Ascending aorta (tissue), 2 donors: Measurements from ENCODE around the gene ZFPL1. TPM values are rescaled to one million over a fixed set of nuclear protein-coding genes. Genes with fewer than 3 reads are reported as not detected.
A peak's percentile ranks its signal among the peaks of the same experiment; 100 is the strongest.

Experiments used
- DNase-seq, 2 donors: peaks; one replicate each; pipeline ENCODE4 v3.0.0-alpha.2; 2019; ENCODE audit warnings: low spot score in 2 of 2
- H3K27ac ChIP-seq, 2 donors: fragments of 200-600 bp; sonication (generic); one replicate each; pipeline ENCODE4 v1.5.1; 2016 to 2017; ENCODE audit warnings: mild to moderate bottlenecking in 1 of 2
- H3K27me3 ChIP-seq: fragments of 200-600 bp; sonication (generic); one replicate; pipeline ENCODE4 v1.5.1; 2017
- H3K36me3 ChIP-seq, 2 donors: fragments of 200-600 bp; sonication (generic); one replicate each; pipeline ENCODE4 v1.5.1; 2016
- H3K4me1 ChIP-seq, 2 donors: fragments of 200-600 bp; sonication (generic); one replicate each; pipeline ENCODE4 v1.5.1; 2016 to 2017; ENCODE audit warnings: mild to moderate bottlenecking in 1 of 2
- H3K4me3 ChIP-seq, 2 donors: fragments of 200-600 bp; sonication (generic); one replicate each; pipeline ENCODE4 v1.5.1; 2016 to 2017; ENCODE audit warnings: mild to moderate bottlenecking in 1 of 2
- H3K9me3 ChIP-seq, 2 donors: fragments of 200-600 bp; sonication (generic); one replicate each; pipeline ENCODE4 v1.5.1; 2016
- intact Hi-C: fragments of 100-400 bp; cut with DNase I; formaldehyde crosslinking; loops from one replicate; pipeline ENCODE4 v1.15.1; 2023
- total RNA-seq: library from RNA; depleted of rRNA; stranded (reverse); fragments of >200 nt; gene quantifications from one replicate; pipeline ENCODE4 v1.1.0, GENCODE V29; 2016
- TF ChIP-seq, protein P1 (sequence below), 3 experiments: fragments of 200-600 bp in 2 of 3; fragments of 450-650 bp in 1 of 3; sonication (generic) in 2 of 3; IDR thresholded peaks; one replicate each; pipeline ENCODE4 v1.5.1; 2016 to 2019; ENCODE audit warnings: antibody characterized with exemption in 3 of 3, mild to moderate bottlenecking in 1 of 3, moderate library complexity in 1 of 3

Gene ZFPL1
- total RNA-seq, 1 donor from 2014 or later = 93.6 TPM

GRCh38 chr11:65040847-65041622 is 43.0 kb upstream of the ZFPL1 start, which contains the start of gene SAC3D1:
Gene SAC3D1, plus strand, starts transcription at chr11:65041210. Its CDS starts 83 bp downstream, at chr11:65041293.
- Histone ChIP-seq H3K36me3 (peaks cover 13 to 36% of the 10 kb centered on the region in 2 donors), H3K9me3 (no peaks in the 10 kb centered on the region), H3K27ac (peak within 1 kb of the TSS; percentile 89), H3K4me1 (peaks cover 4 to 6% of the 10 kb centered on the region in 2 donors), H3K27me3 (no peaks in the 10 kb centered on the region), H3K4me3 (peak within 1 kb of the TSS; percentile 82 to 95)
- TF ChIP-seq, protein P1, sequence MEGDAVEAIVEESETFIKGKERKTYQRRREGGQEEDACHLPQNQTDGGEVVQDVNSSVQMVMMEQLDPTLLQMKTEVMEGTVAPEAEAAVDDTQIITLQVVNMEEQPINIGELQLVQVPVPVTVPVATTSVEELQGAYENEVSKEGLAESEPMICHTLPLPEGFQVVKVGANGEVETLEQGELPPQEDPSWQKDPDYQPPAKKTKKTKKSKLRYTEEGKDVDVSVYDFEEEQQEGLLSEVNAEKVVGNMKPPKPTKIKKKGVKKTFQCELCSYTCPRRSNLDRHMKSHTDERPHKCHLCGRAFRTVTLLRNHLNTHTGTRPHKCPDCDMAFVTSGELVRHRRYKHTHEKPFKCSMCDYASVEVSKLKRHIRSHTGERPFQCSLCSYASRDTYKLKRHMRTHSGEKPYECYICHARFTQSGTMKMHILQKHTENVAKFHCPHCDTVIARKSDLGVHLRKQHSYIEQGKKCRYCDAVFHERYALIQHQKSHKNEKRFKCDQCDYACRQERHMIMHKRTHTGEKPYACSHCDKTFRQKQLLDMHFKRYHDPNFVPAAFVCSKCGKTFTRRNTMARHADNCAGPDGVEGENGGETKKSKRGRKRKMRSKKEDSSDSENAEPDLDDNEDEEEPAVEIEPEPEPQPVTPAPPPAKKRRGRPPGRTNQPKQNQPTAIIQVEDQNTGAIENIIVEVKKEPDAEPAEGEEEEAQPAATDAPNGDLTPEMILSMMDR (IDR thresholded peaks at IDR 0.05) = no peak
- intact Hi-C loops = loop anchor here (1.0 to 10.0 kb wide), 4 partner anchors 13 to 624 kb away; partner anchors contain the start of genes ARL2, CDCA5, RELA and ZFPL1
- peak; percentile 62 to 94 for DNase-seq

- intact Hi-C loops = loop anchor here (5.0 to 10.0 kb wide), 2 partner anchors 39 to 622 kb away; partner anchors contain the start of genes CDCA5, RELA and ZFPL1
Measured at GRCh38 chr11:65042891-65043290, 41.1 kb upstream of the ZFPL1 start.

GRCh38 chr11:65043881-65044501 is 40.0 kb upstream of the ZFPL1 start:
- no peak for DNase-seq
- intact Hi-C loops = loop anchor here (5.0 to 10.0 kb wide), 2 partner anchors 38 to 621 kb away; partner anchors contain the start of genes CDCA5, RELA and ZFPL1
- Histone ChIP-seq H3K27me3 (no peaks in the 10 kb centered on the region), H3K4me3 (no peak overlapping the region), H3K4me1 (peaks cover 4 to 23% of the 10 kb centered on the region in 2 donors), H3K9me3 (no peaks in the 10 kb centered on the region), H3K36me3 (peaks cover 0 to 19% of the 10 kb centered on the region in 2 donors), H3K27ac (no peak overlapping the region)
- TF ChIP-seq, protein P1 (IDR thresholded peaks at IDR 0.05) = no peak

More at GRCh38 chr11:65042891-65043290, 41.1 kb upstream of the ZFPL1 start:
- Histone ChIP-seq H3K27ac (no peak overlapping the region), H3K9me3 (no peaks in the 10 kb centered on the region), H3K27me3 (no peaks in the 10 kb centered on the region), H3K4me1 (peaks cover 4 to 18% of the 10 kb centered on the region in 2 donors), H3K36me3 (peaks cover 8 to 28% of the 10 kb centered on the region in 2 donors), H3K4me3 (no peak overlapping the region)
- TF ChIP-seq, protein P1 (IDR thresholded peaks at IDR 0.05) = no peak
- DNase-seq = no peak

DNA sequence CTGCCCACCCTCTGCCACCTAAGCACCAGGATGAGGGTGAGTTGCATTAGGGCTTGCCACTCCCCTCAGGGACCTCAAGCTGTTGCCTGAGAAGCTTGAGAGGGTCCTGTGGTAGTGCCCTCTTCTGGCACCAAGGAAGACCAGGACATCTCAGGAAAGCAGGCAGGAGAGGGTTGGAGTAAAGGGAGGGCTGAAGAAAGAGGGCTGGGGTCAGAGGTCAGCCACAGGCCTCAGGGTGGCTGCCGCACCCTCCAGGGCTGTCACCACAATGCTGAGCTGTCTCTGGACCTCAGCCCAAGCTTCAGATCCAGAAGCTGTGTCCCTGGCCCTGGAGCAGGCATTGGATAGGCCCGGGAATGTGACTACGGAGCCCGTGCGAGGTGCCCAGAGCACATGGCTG is 39.0 kb upstream of the ZFPL1 start:
- TF ChIP-seq, protein P1 (IDR thresholded peaks at IDR 0.05) = no peak
- Histone ChIP-seq H3K4me3 (no peak overlapping the region), H3K36me3 (peaks cover 0 to 12% of the 10 kb centered on the region in 2 donors), H3K4me1 (peaks cover 4 to 23% of the 10 kb centered on the region in 2 donors), H3K27ac (no peak overlapping the region), H3K27me3 (no peaks in the 10 kb centered on the region), H3K9me3 (no peaks in the 10 kb centered on the region)
- no peak for DNase-seq
- intact Hi-C loops = loop anchor here (10.0 kb wide), 1 partner anchor 620 kb away; the partner anchor contains the start of gene RELA

GRCh38 chr11:65045728-65046127 is 38.3 kb upstream of the ZFPL1 start:
- intact Hi-C loops = loop anchor here (10.0 kb wide), 1 partner anchor 619 kb away; the partner anchor contains the start of gene RELA
- peaks cover 0 to 12% of the 10 kb centered on the region in 2 donors for H3K36me3 ChIP-seq
- TF ChIP-seq, protein P1 (IDR thresholded peaks at IDR 0.05) = no peak
- no peak overlapping the region for H3K4me3 ChIP-seq
- H3K4me1 ChIP-seq = peaks cover 4 to 23% of the 10 kb centered on the region in 2 donors
- H3K27ac ChIP-seq = no peak overlapping the region
- H3K9me3 ChIP-seq = no peaks in the 10 kb centered on the region
- no peak for DNase-seq
- H3K27me3 ChIP-seq = no peaks in the 10 kb centered on the region
